Suprapubic skin (tissue), 4 donors: ENCODE data around the gene SLAMF1.

Experiments
- CTCF ChIP-seq, 2 donors: fragments of 200-600 bp in 1 of 2; fragments of 450-650 bp in 1 of 2; sonication (generic) in 1 of 2; IDR thresholded peaks; one replicate each; pipeline ENCODE4 v1.5.1; 2016 to 2019; ENCODE audit warnings: antibody characterized with exemption in 2 of 2, mild to moderate bottlenecking in 1 of 2, moderate library complexity in 1 of 2
- POLR2A ChIP-seq, 2 donors: fragments of 450-650 bp; IDR thresholded peaks; one replicate each; pipeline ENCODE4 v1.6.1; 2017; ENCODE audit warnings: antibody characterized with exemption in 2 of 2, mild to moderate bottlenecking in 2 of 2, moderate library complexity in 2 of 2
- POLR2AphosphoS5 ChIP-seq, 3 donors: sonication (generic); formaldehyde crosslinking; IDR thresholded peaks; one replicate each; pipeline ENCODE4 v1.6.1; 2017; ENCODE audit warnings: antibody characterized with exemption in 3 of 3

GRCh38 chr1:160579216-160579701, 67.6 kb downstream of the SLAMF1 start, which contains the start of gene CD84:
- TF ChIP-seq POLR2A (IDR thresholded peaks at IDR 0.05), result no peak
- TF ChIP-seq CTCF (IDR thresholded peaks at IDR 0.05), result no peak
- TF ChIP-seq POLR2AphosphoS5 (IDR thresholded peaks at IDR 0.05), result no peak
